GM12878 (cell line): Measurements from ENCODE around the gene PTPRC. TPM values are rescaled to one million over a fixed set of nuclear protein-coding genes. Genes with fewer than 3 reads are reported as not detected.

ENCODE experiments used
- ASH2L ChIP-seq: fragments of 300-600, 200-600 bp; sonication (generic); IDR thresholded peaks from 2 replicates; pipeline ENCODE4 v1.6.1; 2017; ENCODE audit warnings: low read depth, mild to moderate bottlenecking, borderline replicate concordance
- ATF3 ChIP-seq: IDR thresholded peaks from 2 replicates; pipeline ENCODE4 v1.6.1; 2011; ENCODE audit warnings: low read depth, mild to moderate bottlenecking, low read length, moderate library complexity, borderline replicate concordance; ENCODE audit errors: extremely low read depth
- BCLAF1 ChIP-seq: fragments of 450-650 bp; IDR thresholded peaks from 2 replicates; pipeline ENCODE4 v1.6.1; 2017; ENCODE audit warnings: antibody characterized with exemption, mild to moderate bottlenecking, moderate library complexity
- CBFB ChIP-seq: IDR thresholded peaks from 2 replicates; pipeline ENCODE4 v1.6.1; 2016; ENCODE audit warnings: antibody characterized with exemption, low read depth
- DPF2 ChIP-seq: fragments of 450-650 bp; IDR thresholded peaks from 2 replicates; pipeline ENCODE4 v1.6.1; 2017; ENCODE audit warnings: mild to moderate bottlenecking
- HSF1 ChIP-seq: fragments of 150-350 bp; IDR thresholded peaks from 2 replicates; pipeline ENCODE4 v1.6.1; 2014; ENCODE audit warnings: mild to moderate bottlenecking, low read depth, low read length
- LARP7 ChIP-seq: fragments of 450-650 bp; IDR thresholded peaks from 2 replicates; pipeline ENCODE4 v1.6.1; 2017; ENCODE audit warnings: mild to moderate bottlenecking
- MEF2A ChIP-seq: IDR thresholded peaks from 2 replicates; pipeline ENCODE4 v1.6.1; 2011; ENCODE audit warnings: low read depth, mild to moderate bottlenecking, low read length, moderate library complexity; ENCODE audit not compliant: insufficient read depth
- PAX8 ChIP-seq: fragments of 450-650 bp; IDR thresholded peaks from 2 replicates; pipeline ENCODE4 v1.6.1; 2017; ENCODE audit warnings: mild to moderate bottlenecking, moderate library complexity
- POLR2A ChIP-seq: IDR thresholded peaks from 2 replicates; pipeline ENCODE4 v1.6.1; 2011; ENCODE audit warnings: low read depth, mild to moderate bottlenecking, low read length
- RUNX3 ChIP-seq: IDR thresholded peaks from 2 replicates; pipeline ENCODE4 v1.6.1; 2012; ENCODE audit warnings: low read length, inconsistent platforms
- SIX5 ChIP-seq: IDR thresholded peaks from 2 replicates; pipeline ENCODE4 v1.6.1; 2011; ENCODE audit warnings: mild to moderate bottlenecking, low read depth, low read length, moderate library complexity; ENCODE audit not compliant: severe bottlenecking
- SMAD5 ChIP-seq: IDR thresholded peaks from 2 replicates; pipeline ENCODE4 v1.6.1; 2016; ENCODE audit warnings: antibody characterized with exemption, low read depth
- TCF12 ChIP-seq: IDR thresholded peaks from 2 replicates; pipeline ENCODE4 v1.6.1; 2011; ENCODE audit warnings: low read depth, mild to moderate bottlenecking, low read length
- WRNIP1 ChIP-seq: IDR thresholded peaks from 2 replicates; pipeline ENCODE4 v1.6.1; 2011; ENCODE audit warnings: low read depth, low read length, improper control_type of control experiment, borderline replicate concordance
- YY1 ChIP-seq: IDR thresholded peaks from 2 replicates; pipeline ENCODE4 v1.6.1; 2011; ENCODE audit warnings: low read depth, mild to moderate bottlenecking, low read length
- ZNF217 ChIP-seq: fragments of 450-650 bp; IDR thresholded peaks from 2 replicates; pipeline ENCODE4 v1.6.1; 2017; ENCODE audit warnings: antibody characterized with exemption, mild to moderate bottlenecking
- ZNF274 ChIP-seq: IDR thresholded peaks from one replicate; pipeline ENCODE4 v1.8.0; 2011; ENCODE audit not compliant: insufficient read length, insufficient read depth
- ZNF384 ChIP-seq: IDR thresholded peaks from 2 replicates; pipeline ENCODE4 v1.6.1; 2012; ENCODE audit warnings: low read depth, mild to moderate bottlenecking, low read length, improper control_type of control experiment, borderline replicate concordance
- ZNF622 ChIP-seq: fragments of 450-650 bp; IDR thresholded peaks from 2 replicates; pipeline ENCODE4 v1.6.1; 2017; ENCODE audit warnings: mild to moderate bottlenecking, inconsistent platforms
- ZNF687 ChIP-seq: fragments of 450-650 bp; IDR thresholded peaks from 2 replicates; pipeline ENCODE4 v1.6.1; 2017; ENCODE audit warnings: mild to moderate bottlenecking, moderate library complexity
- polyA plus RNA-seq, 11 experiments: library from polyadenylated mRNA; depleted of rRNA in 4 of 11; unstranded in 6 of 11; stranded (reverse) in 5 of 11; fragments of >200 nt; fragmentation: Nextera tagmentation in 4 of 11; fragmentation: Illumina TruSeq in 1 of 11; extraction: Ambion mirVana in 4 of 11; extraction: Trizol in 1 of 11; gene quantifications; 1 replicate in 1 of 11; 2 replicates in 10 of 11; pipeline versions ENCODE4 v1.2.1 to v1.2.3, GENCODE V29; 2011 to 2016; ENCODE audit warnings: inconsistent platforms in 2 of 11, missing spikeins in 2 of 11, low read depth in 1 of 11
- total RNA-seq, 4 experiments: library from RNA; depleted of rRNA in 3 of 4; stranded (reverse); fragments of >200 nt in 3 of 4; fragmentation: Illumina TruSeq in 1 of 4; extraction: Trizol in 1 of 4; gene quantifications; 2 replicates each; pipeline versions ENCODE4 v1.2.1 to v1.2.3, GENCODE V29; 2013 to 2021

Gene PTPRC
- total and polyA plus RNA-seq, 10 of the 15 experiments (the other 5 are each of a cell fraction or from before 2014, with no cell fraction given) = 72.9 to 221 (median 118) TPM

GRCh38 chr1:198620951-198621824, 17.7 kb upstream of the PTPRC start (continued):
- no peak for TF ChIP-seq ZNF384
- TF ChIP-seq CBFB = peak; percentile 82
- no peak for TF ChIP-seq PAX8
- peak; percentile 97 for TF ChIP-seq ZNF687
- 0 out of 2 replicates have a peak, but pooled peaks have one; percentile 41 for TF ChIP-seq LARP7
- TF ChIP-seq TCF12 = peak; percentile 69
- 0 out of 2 replicates have a peak, but pooled peaks have one; percentile 87 for TF ChIP-seq ASH2L
- 0 out of 2 replicates have a peak, but pooled peaks have one; percentile 35 for TF ChIP-seq MEF2A
- no peak for TF ChIP-seq BCLAF1
- TF ChIP-seq POLR2A = peak; percentile 70
- TF ChIP-seq ATF3 = no peak
- no peak for TF ChIP-seq HSF1
- peak; percentile 88 for TF ChIP-seq DPF2
- peak; percentile 96 for TF ChIP-seq RUNX3
- TF ChIP-seq ZNF622 = no peak
- TF ChIP-seq SIX5 = no peak
- 0 out of 2 replicates have a peak, but pooled peaks have one; percentile 65 for TF ChIP-seq ZNF217
- TF ChIP-seq ZNF274 = no peak
- peak; percentile 85 for TF ChIP-seq SMAD5
- TF ChIP-seq WRNIP1 = 0 out of 2 replicates have a peak, but pooled peaks have one; percentile 30
- peak; percentile 83 for TF ChIP-seq YY1
